ENCODE data around the gene TMED4.

TMED4 gene

DNA sequence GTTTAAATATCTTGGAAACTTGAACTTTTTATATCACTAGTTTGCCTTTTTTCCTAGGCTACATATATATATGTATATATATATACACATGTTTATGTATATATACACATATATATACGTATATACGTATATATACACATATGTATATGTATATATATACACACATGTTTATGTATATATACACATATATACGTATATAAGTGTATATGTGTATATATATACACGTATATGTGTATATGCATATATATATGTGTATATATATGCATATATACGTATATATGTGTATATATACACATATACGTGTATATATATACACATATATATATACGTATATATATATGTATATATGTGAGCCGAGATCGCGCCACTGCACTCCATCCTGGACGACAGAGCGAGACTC lies 34.5 kb upstream of the TMED4 start:
- Histone ChIP-seq H3K27ac (ENCODE audit: poor library complexity, severe bottlenecking) (no peak overlapping the region), H3K36me3 (ENCODE audit: low read depth) (peaks cover 17% of the 10 kb centered on the region), H3K27me3 (ENCODE audit: insufficient read depth, poor library complexity, severe bottlenecking) (no peaks in the 10 kb centered on the region), H3K9me3 (ENCODE audit: severe bottlenecking) (no peaks in the 10 kb centered on the region), H3K4me1 (ENCODE audit: insufficient read depth, poor library complexity, severe bottlenecking) (peaks cover 31% of the 10 kb centered on the region), H3K4me3 (ENCODE audit: severe bottlenecking) (no peak overlapping the region)
- no peak for ATAC-seq (ENCODE audit: low read depth)
- TF ChIP-seq, protein P1, sequence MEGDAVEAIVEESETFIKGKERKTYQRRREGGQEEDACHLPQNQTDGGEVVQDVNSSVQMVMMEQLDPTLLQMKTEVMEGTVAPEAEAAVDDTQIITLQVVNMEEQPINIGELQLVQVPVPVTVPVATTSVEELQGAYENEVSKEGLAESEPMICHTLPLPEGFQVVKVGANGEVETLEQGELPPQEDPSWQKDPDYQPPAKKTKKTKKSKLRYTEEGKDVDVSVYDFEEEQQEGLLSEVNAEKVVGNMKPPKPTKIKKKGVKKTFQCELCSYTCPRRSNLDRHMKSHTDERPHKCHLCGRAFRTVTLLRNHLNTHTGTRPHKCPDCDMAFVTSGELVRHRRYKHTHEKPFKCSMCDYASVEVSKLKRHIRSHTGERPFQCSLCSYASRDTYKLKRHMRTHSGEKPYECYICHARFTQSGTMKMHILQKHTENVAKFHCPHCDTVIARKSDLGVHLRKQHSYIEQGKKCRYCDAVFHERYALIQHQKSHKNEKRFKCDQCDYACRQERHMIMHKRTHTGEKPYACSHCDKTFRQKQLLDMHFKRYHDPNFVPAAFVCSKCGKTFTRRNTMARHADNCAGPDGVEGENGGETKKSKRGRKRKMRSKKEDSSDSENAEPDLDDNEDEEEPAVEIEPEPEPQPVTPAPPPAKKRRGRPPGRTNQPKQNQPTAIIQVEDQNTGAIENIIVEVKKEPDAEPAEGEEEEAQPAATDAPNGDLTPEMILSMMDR (IDR thresholded peaks at IDR 0.05; ENCODE audit: poor library complexity, severe bottlenecking), result no peak
- no peak for DNase-seq (ENCODE audit: low spot score)

DNA sequence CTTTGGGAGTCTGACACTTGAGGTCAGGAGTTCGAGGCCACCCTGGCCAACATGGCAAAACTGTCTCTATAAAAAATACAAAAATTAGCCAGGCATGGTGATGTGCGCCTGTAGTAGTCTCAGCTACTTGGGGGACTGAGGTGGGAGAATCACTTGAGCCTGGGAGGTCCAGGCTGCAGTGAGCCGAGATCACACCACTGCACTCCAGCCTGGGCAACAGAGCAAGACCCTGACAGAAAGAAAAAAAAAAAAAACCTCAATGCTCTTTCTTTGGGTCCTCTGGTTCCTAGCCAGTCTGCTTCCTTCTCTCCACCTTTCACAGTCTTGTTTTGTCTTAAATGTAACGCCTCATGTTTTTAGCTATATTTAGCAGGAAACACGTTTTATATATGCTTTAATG lies 33.8 kb upstream of the TMED4 start:
- H3K27me3 ChIP-seq (ENCODE audit: insufficient read depth, poor library complexity, severe bottlenecking), result no peaks in the 10 kb centered on the region
- TF ChIP-seq, protein P1 (IDR thresholded peaks at IDR 0.05; ENCODE audit: poor library complexity, severe bottlenecking), result no peak
- no peak for ATAC-seq (ENCODE audit: low read depth)
- H3K36me3 ChIP-seq (ENCODE audit: low read depth), result peaks cover 17% of the 10 kb centered on the region
- H3K27ac ChIP-seq (ENCODE audit: poor library complexity, severe bottlenecking), result no peak overlapping the region
- no peak for DNase-seq (ENCODE audit: low spot score)
- H3K4me3 ChIP-seq (ENCODE audit: severe bottlenecking), result no peak overlapping the region
- H3K4me1 ChIP-seq (ENCODE audit: insufficient read depth, poor library complexity, severe bottlenecking), result peaks cover 23% of the 10 kb centered on the region
- no peaks in the 10 kb centered on the region for H3K9me3 ChIP-seq (ENCODE audit: severe bottlenecking)

DNA sequence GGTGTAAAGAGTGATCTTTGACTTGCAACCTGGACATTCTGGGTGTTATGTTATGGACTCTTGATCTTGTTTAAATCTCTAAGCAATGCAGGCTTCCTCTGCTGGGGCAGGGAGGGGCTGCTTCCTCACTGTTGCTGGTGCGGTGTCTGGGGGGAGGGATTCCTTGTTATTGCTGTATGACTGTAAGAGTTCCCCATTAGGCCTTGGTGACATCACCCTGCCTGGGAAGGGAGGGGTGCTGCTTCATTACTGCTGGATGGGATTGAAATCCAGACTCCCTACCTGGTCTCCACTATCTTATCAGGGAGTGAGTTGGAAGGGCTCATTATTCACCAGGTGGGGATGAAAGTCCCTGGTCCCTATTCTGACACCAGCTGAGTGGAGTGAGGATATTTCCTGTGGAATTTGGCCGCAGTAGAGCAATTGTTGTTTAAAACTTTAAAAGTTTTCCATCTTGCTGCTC lies 33.1 kb upstream of the TMED4 start:
- H3K27ac ChIP-seq (ENCODE audit: poor library complexity, severe bottlenecking), result no peak overlapping the region

DNA sequence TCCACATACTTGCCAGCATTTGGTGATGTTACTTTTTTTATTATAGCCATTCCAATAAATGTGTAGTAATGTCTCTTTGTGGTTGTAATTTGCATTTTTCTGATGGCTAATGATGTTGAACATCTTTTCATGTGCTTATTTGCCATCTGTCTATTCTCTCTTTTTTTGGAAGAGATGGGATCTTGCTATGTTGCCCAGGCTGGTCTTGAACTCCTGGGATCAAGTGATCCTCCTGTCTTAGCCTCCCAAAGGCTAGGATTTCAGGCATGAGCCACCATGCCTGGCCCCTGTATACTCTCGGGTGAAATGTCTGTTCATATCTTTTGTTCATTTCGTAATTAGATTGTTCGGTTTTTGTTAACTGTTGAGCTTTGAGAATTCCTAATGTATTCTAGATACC lies 27.8 kb upstream of the TMED4 start:
- Histone ChIP-seq H3K27me3 (ENCODE audit: insufficient read depth, poor library complexity, severe bottlenecking) (no peaks in the 10 kb centered on the region), H3K9me3 (ENCODE audit: severe bottlenecking) (no peaks in the 10 kb centered on the region), H3K27ac (ENCODE audit: poor library complexity, severe bottlenecking) (no peak overlapping the region), H3K36me3 (ENCODE audit: low read depth) (peaks cover 12% of the 10 kb centered on the region), H3K4me1 (ENCODE audit: insufficient read depth, poor library complexity, severe bottlenecking) (peaks cover 7% of the 10 kb centered on the region), H3K4me3 (ENCODE audit: severe bottlenecking) (no peak overlapping the region)
- DNase-seq (ENCODE audit: low spot score) (no peak), ATAC-seq (ENCODE audit: low read depth) (no peak)
- TF ChIP-seq, protein P1 (IDR thresholded peaks at IDR 0.05; ENCODE audit: poor library complexity, severe bottlenecking), result no peak

More for the DNA sequence above, 33.1 kb upstream of the TMED4 start:
- peak; percentile 29; the same call in 1 of the 3 replicates for ATAC-seq (ENCODE audit: low read depth)
- H3K4me3 ChIP-seq (ENCODE audit: severe bottlenecking), result no peak overlapping the region
- DNase-seq (ENCODE audit: low spot score), result no peak
- no peaks in the 10 kb centered on the region for H3K27me3 ChIP-seq (ENCODE audit: insufficient read depth, poor library complexity, severe bottlenecking)
- TF ChIP-seq, protein P1 (IDR thresholded peaks at IDR 0.05; ENCODE audit: poor library complexity, severe bottlenecking), result no peak
- peaks cover 15% of the 10 kb centered on the region for H3K36me3 ChIP-seq (ENCODE audit: low read depth)
- no peaks in the 10 kb centered on the region for H3K9me3 ChIP-seq (ENCODE audit: severe bottlenecking)
- H3K4me1 ChIP-seq (ENCODE audit: insufficient read depth, poor library complexity, severe bottlenecking), result peaks cover 23% of the 10 kb centered on the region

DNA sequence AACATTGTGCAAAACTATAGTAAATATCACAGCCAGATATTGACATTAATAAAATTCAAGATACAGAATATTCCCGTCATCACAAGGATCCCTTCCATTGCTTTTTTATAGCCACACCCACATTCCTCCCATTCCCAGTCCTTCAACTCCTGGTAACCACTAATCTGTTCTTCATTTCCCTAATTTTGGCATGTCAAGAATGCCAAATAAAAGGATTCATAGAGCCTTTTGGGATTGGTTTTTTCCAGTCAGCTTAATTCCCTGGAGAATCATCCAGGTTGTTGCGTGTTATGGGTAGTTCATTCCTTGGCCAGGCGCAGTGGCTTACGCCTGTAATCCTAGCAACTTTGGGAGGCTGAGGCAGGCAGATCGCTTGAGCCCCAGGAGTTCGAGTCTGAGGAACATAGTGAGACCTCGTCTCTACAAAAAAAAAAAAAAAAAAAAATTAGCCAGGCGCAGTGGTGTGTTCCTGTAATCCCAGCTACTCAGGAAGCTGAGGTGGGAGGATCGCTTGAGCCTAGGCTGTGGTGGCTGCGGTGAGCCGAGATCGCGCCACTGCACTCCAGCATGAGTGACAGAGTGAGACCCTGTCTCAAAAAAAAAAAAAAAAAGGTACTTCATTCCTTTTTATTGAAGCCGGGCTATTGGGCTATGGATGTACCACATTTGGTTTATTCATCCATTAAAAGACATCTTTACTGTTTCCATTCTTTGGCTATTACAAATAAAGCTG lies 27.1 kb upstream of the TMED4 start:
- TF ChIP-seq, protein P1 (IDR thresholded peaks at IDR 0.05; ENCODE audit: poor library complexity, severe bottlenecking), result no peak
- peaks cover 12% of the 10 kb centered on the region for H3K36me3 ChIP-seq (ENCODE audit: low read depth)
- H3K4me1 ChIP-seq (ENCODE audit: insufficient read depth, poor library complexity, severe bottlenecking), result peaks cover 7% of the 10 kb centered on the region
- H3K4me3 ChIP-seq (ENCODE audit: severe bottlenecking), result no peak overlapping the region
- H3K27me3 ChIP-seq (ENCODE audit: insufficient read depth, poor library complexity, severe bottlenecking), result no peaks in the 10 kb centered on the region
- H3K9me3 ChIP-seq (ENCODE audit: severe bottlenecking), result no peaks in the 10 kb centered on the region
- no peak overlapping the region for H3K27ac ChIP-seq (ENCODE audit: poor library complexity, severe bottlenecking)
- DNase-seq (ENCODE audit: low spot score) (no peak), ATAC-seq (ENCODE audit: low read depth) (no peak)

All from RWPE2 (cell line).